ENCODE measurements around the gene EPHB1.

EPHB1 gene

DNA sequence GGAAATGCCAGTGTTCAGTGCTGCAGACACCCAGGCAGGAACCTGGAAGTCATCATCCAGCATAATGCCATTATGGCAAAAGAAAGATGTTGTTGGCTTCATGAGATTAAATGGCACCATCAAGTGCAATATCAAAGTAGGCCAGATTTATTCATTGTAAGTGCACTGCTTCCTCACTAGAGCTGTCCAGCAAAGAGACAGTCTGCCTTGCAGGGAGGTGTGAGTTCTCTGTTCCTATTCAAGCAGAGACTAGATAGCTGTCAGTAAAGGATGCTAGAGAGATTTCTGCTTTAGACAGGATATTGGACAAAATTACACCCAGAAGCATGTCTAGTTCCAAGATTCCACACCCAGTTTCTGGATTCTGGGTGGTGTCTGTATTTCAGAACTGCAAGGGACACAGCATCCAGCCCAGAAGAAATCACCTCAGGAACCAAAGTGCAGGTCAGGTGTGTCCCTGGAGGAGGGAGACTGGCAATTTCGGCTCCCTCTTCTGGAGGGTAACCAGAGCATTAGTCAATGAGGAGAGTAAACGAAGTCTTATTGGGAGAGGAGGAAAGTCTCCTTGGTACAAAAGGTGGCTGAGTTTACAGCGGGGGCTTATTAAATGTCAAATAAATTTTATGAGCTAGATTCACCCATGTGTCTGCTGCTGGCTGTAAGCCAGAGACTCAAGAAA lies 377.3 kb downstream of the EPHB1 start:
- DNase-seq: no peak

DNA sequence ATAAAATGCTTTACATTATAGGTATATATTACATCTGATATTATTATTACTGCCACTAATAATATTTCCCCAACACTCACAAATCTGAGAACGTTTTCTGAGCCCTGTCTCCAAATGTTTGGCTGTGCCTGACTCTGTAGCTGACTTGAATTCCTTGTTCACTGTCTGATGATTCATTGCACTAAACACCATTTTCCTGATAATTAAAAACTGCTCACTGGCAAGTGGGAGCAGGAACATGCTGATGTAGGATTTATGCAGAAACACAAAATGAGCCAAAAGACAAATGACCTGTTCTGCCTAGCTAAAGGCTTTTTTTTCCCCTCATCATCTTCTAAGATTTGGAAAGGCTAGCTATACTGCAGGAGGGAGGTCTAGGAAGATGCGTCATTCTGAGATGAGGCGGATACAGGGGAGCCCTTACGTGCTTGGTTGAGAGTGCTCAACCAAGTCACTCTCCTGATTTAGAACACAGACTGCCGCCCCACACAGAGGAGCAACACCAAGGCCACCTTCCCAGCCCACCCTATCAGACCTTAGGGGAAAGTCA lies 380.7 kb downstream of the EPHB1 start:
- DNase-seq: no peak

DNA sequence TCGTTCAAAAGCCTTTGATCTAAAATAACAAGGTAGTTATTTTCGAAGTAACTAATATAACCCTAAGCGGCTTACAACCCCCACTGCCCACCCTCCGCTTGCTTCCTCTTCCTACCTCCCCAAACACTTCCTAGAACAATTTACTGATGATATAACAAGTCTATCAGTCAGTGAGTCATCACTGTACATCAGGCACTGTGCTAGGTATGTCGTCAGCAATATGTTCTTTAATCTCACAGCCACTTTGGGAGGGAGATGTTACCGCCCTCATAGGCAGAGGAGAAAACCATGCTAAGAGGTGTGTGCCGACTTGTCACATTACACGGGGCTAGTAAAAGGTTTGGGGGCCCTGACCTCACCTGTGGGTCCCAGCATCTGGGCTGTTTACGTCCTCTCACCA lies 381.8 kb downstream of the EPHB1 start:
- DNase-seq: no peak

DNA sequence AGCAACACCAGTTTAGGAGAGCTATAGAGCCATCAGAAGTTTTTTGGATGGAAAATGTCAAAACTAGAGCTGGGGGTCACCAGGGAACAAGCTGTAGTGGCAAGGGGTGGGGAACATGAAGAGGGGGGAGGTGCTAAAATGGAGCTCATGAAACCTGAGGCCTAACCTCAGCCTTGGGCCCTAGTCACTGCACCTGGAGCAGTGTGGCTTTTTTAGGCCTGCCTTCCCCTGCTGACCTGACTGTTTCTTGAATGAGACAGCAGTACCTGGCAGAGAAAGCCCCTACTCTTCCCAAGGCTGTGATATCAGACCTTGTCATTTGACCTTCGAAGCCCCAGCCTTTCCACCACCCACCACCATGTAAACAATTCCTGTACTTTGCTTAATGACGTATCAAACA lies 383.5 kb downstream of the EPHB1 start:
- DNase-seq: no peak

DNA sequence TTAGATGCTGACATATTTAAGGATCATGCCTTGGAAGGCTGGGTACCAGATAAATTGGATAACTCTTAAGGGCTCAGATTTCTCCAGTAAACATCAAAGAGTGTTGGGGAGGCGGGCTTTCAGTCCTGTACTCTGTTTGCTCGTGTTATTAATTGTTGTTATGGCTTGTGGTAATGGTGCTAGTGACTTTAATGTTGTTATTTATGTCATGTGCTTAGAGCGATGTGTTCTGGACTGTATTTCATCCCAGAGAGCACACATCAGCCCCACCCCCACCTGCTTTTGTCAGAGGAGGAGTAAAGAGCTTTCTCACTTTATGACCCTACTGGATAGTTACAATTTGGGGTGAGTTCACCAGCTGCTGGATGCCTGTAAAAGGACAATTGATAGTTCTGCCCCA lies 386.3 kb downstream of the EPHB1 start:
- DNase-seq: peak; percentile 12

- DNase-seq: no peak
These were observed 387.4 kb downstream of the EPHB1 start for GRCh38 chr3:135182364-135182998.

- no peak for DNase-seq
These were observed 395.6 kb downstream of the EPHB1 start for GRCh38 chr3:135190658-135191057.

- DNase-seq: no peak
These were observed 396.6 kb downstream of the EPHB1 start for GRCh38 chr3:135191708-135192107.

DNA sequence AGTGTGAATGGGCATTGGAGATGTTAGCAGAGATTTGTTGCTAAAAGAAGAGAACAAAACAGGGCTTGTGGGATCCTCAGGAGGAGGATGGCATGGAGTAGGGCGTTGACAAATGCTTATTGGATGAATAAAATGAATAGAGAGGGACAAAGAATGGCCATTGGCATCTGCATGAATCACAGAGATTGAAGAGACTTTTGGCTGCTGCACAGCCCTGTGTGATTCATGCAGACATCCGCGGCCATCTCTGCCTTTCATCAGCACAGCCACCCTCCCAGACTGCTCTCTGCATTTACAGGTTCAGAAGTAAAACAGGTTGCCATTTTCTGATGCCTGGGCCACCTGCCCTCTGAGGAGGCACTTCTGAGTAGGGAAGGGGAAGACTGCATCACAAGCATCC lies 397.9 kb downstream of the EPHB1 start:
- DNase-seq: no peak

- no peak for DNase-seq
These were observed 402.2 kb downstream of the EPHB1 start for GRCh38 chr3:135197246-135197645.

DNA sequence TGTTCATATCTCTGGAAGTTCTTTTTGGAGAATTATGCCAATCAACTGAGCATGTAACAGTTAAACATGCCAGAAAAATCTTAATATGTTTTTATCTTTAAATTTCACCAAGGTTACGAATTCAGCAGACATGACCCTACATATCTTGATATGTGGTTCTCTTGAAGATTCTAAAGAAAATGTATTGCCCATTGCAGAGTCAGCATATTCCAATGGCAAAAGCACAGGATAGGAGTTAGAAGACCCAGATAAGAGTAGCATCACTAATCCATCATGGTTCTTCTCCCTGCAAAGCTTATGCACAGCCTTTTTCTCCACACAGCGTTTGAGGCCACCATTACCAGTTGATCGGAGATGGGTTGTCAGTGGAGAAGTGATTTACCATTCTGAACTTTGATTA lies 402.8 kb downstream of the EPHB1 start:
- no peak for DNase-seq

- no peak for DNase-seq
These were observed 404.1 kb downstream of the EPHB1 start for GRCh38 chr3:135199137-135199536.

DNA sequence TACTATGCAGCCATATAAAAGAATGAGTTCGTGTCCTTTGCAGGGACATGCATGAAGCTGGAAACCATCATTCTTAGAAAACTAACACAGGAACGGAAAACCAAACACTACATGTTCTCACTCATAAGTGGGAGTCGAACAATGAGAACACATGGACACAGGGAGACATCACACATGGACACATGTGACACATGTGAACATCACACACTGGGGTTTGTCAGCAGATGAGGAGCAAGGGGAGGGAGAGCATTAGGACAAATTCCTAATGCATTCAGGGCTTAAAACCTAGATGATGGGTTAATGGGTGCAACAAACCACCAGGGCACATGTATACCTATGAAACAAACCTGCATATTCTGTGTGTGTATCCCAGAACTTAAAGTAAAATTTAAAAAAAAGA lies 408.0 kb downstream of the EPHB1 start:
- no peak for DNase-seq

- DNase-seq: no peak
These were observed 418.2 kb downstream of the EPHB1 start for GRCh38 chr3:135213213-135213612.

- DNase-seq: no peak
These were observed 418.8 kb downstream of the EPHB1 start for GRCh38 chr3:135213822-135214221.

DNA sequence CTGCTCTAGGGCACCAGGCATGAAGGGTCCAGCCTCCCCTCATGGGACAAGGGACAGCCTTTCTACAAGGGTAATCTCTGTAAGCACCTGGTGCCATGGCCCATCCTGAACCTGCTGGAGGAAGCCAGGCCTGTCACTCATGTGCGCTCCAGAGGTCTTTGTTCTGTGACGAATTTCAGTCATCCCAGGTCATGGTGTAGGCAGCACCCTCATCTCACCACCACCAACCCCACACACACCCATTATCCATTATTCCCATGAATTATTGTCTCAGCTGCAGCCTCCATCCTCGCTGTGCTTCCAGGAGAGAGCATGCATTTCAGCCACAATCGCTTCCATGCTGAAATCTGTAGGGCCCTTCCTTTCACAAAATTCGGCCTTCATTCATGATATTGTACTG lies 419.3 kb downstream of the EPHB1 start:
- no peak for DNase-seq

- DNase-seq: no peak
These were observed 420.5 kb downstream of the EPHB1 start for GRCh38 chr3:135215516-135215915.

GRCh38 chr3:135216659-135217058 lies 421.6 kb downstream of the EPHB1 start:
- DNase-seq: no peak

DNA sequence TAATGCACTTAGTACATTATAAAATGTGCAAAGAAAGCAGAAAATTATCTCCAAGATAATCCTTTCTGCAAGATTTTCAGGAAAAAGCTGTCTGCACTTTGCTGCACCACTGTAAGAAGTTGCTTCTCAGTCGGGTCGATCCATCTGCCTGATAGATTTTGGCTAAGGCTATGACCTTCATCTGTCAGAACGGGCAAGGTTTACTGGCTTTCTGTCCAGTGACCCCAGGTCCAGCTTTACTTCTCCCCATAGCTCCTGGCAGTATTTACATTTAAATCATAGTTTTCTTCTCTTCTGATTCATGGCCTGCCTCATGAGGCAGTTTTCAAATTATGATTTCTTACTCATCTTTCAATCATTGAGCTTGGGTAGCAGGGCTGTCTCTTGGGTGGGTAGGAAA lies 422.7 kb downstream of the EPHB1 start:
- no peak for DNase-seq

DNA sequence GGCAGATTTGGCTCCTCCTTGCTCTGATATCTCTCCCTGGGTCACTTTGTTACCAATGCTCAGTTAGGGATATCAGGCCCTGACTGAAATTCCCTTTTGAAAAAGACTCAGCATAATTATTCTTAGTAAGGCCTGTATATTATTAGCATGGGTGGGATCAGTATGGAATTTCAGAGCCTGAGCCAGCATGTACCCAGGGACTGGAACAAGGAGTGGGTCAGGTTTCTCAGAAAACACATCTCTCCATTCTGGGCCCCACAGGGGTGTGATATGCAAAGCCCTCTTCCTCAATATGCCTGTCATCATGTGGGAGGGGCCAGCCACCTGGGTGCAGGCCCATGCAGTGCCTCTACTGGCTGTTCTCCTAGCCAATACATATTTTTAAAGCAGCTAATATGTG lies 423.2 kb downstream of the EPHB1 start:
- no peak for DNase-seq

DNA sequence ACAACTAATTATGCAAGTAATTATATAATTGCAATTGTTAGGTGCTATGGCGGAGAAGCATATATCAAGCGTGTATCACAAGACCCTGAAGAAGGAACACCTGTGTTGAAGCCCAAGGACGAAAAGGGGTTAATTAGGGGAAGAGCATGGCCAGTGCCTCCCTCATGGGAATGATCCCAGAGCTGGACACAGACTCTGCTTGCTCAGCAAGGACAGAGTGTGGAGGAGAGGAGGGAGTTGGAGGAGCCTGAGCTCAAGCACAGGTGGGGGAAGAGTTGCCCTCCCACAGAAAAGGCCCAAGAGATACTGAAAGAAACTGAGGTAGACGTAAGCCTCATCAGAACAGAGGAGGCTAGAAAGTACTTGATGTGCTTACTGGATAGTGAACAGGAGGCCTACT lies 423.7 kb downstream of the EPHB1 start:
- no peak for DNase-seq

DNA sequence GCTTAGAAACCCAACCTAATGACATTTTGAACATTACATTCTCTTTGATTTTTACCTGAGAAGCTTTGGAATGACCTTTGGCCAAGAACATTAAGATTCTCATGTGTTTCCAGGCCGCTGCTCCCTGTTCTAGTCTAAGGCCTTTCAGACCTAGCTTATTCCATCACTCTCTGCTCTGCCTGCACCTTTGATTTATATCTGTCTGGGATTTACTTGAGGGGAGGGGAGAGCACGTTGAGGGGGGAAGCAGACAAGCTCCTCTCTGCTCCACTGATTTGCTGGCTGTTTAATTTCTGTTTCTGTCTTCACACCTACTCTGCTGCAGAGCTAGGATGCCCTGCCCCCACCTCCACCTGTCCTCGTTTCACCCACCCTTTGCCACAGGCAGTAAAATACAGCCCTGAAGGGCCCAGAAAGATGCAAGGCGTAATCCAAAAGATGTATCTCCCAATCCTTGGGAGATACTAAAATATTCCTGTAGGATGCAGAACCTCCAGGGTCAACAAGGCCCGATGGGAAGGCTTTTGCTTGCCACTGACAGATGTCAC lies 429.8 kb downstream of the EPHB1 start:
- no peak for DNase-seq

GRCh38 chr3:135226057-135226456 lies 431.0 kb downstream of the EPHB1 start:
- no peak for DNase-seq

DNA sequence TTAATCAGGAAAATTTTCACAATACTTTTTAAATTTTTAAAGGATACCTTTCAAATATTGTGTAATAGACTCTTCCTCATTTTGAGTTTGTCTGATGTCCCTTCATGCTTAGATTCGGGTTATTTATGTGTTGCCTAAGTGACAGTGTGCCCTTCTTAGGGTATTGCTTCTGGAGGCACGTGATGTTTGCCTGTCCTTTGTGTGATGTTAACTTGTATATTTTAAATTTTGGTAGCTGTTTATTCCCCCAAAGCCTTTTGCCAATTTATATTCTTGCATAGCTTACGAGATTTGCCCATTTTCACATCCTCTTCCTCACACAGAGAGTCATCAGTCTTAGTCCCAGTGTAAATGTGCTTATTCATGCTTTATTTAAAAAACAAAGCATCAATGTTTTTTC lies 433.1 kb downstream of the EPHB1 start:
- DNase-seq: no peak

All from DMS79 (cell line).